Loucy (cell line): ENCODE results near the gene FGF3.

Experiments
- H2AFZ ChIP-seq: fragments of 200-600 bp; sonication (generic); 2 replicates; pipeline ENCODE4 v1.6.0; 2016; ENCODE audit warnings: antibody characterized with exemption, mild to moderate bottlenecking, low read length, moderate library complexity
- H3F3A ChIP-seq: fragments of 200-600 bp; 2 replicates; pipeline ENCODE4 v1.6.0; 2016; ENCODE audit warnings: antibody characterized with exemption, low read depth, mild to moderate bottlenecking
- H3K27me3 ChIP-seq: fragments of 200-600 bp; sonication (generic); 2 replicates; pipeline ENCODE4 v1.6.1; 2014; ENCODE audit warnings: low read length, mild to moderate bottlenecking; ENCODE audit not compliant: insufficient read depth, poor library complexity, severe bottlenecking
- H3K36me3 ChIP-seq: fragments of 200-600 bp; sonication (generic); 2 replicates; pipeline ENCODE4 v1.6.1; 2016; ENCODE audit warnings: low read length; ENCODE audit not compliant: insufficient read depth
- H3K4me1 ChIP-seq: fragments of 200-600 bp; sonication (generic); 2 replicates; pipeline ENCODE4 v1.5.1; 2014; ENCODE audit warnings: low read length, mild to moderate bottlenecking; ENCODE audit not compliant: insufficient read depth, poor library complexity, severe bottlenecking
- H3K4me2 ChIP-seq: fragments of 200-600 bp; sonication (generic); 2 replicates; pipeline ENCODE4 v1.6.0; 2014; ENCODE audit warnings: antibody characterized with exemption, low read length, low read depth, mild to moderate bottlenecking; ENCODE audit not compliant: poor library complexity, severe bottlenecking
- H3K4me3 ChIP-seq: fragments of 200-600 bp; sonication (generic); 2 replicates; pipeline ENCODE4 v1.5.1; 2014; ENCODE audit warnings: low read length, mild to moderate bottlenecking, mixed read lengths; ENCODE audit not compliant: poor library complexity, severe bottlenecking
- H3K79me2 ChIP-seq: fragments of 200-600 bp; sonication (generic); 2 replicates; pipeline ENCODE4 v1.6.1; 2014; ENCODE audit warnings: low read length; ENCODE audit not compliant: insufficient read depth
- H3K9ac ChIP-seq: fragments of 200-600 bp; sonication (generic); 2 replicates; pipeline ENCODE4 v1.6.0; 2014; ENCODE audit warnings: mild to moderate bottlenecking, low read depth, low read length, moderate library complexity; ENCODE audit not compliant: poor library complexity, severe bottlenecking
- H3K9me2 ChIP-seq: fragments of 200-600 bp; sonication (generic); replicated peaks from 2 replicates; pipeline ENCODE4 v1.6.1; 2016; ENCODE audit warnings: low read depth, low read length, mixed read lengths
- H3K9me3 ChIP-seq: fragments of 200-600 bp; sonication (generic); 2 replicates; pipeline ENCODE4 v1.6.1; 2014; ENCODE audit warnings: mild to moderate bottlenecking, antibody characterized with exemption, low read length, low read depth; ENCODE audit not compliant: insufficient read depth
- H4K20me1 ChIP-seq: fragments of 200-600 bp; sonication (generic); 2 replicates; pipeline ENCODE4 v1.6.0; 2014; ENCODE audit warnings: antibody characterized with exemption, low read length, mild to moderate bottlenecking; ENCODE audit not compliant: insufficient read depth, poor library complexity, severe bottlenecking
- EZH2phosphoT487 ChIP-seq: fragments of 200-600 bp; IDR thresholded peaks from 2 replicates; pipeline ENCODE4 v1.6.1; 2018; ENCODE audit warnings: antibody characterized with exemption, mild to moderate bottlenecking, moderate library complexity, borderline replicate concordance
- TF ChIP-seq, protein P1 (sequence below): fragments of 200-600 bp; sonication (generic); conservative IDR thresholded peaks from 2 replicates; pipeline ENCODE4 v1.5.1; 2014; ENCODE audit warnings: mild to moderate bottlenecking, antibody characterized with exemption, low read length

FGF3 gene

DNA sequence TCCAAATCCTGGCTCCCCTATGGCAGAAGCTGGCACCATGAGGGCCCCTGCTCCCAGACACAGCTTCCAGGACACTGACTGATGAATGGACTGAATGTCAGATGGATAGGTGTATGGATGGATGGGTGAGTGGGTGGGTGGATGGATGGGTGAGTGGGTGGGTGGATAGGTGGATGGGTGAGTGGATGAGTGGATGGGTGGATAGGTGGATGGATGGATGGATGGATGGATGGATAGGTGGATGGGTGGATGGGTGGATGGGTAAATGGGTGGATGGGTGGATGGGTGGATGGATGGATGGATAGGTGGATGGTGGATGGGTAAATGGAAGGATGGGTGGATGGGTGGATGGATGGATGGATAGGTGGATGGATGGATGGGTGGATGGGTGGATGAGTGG, 4.3 kb downstream of the FGF3 start:
- Histone ChIP-seq H3K9me2 (no peaks in the 10 kb centered on the region), H3K9ac (no peak overlapping the region), H3K79me2 (no peaks in the 10 kb centered on the region), H3F3A (no peaks in the 10 kb centered on the region), H3K27me3 (no peaks in the 10 kb centered on the region), H3K4me3 (no peak overlapping the region), H3K4me2 (no peak overlapping the region), H3K4me1 (no peaks in the 10 kb centered on the region), H2AFZ (no peak overlapping the region), H4K20me1 (no peaks in the 10 kb centered on the region), H3K36me3 (no peaks in the 10 kb centered on the region), H3K9me3 (no peaks in the 10 kb centered on the region)
- no peak for TF ChIP-seq EZH2phosphoT487
- TF ChIP-seq, protein P1, sequence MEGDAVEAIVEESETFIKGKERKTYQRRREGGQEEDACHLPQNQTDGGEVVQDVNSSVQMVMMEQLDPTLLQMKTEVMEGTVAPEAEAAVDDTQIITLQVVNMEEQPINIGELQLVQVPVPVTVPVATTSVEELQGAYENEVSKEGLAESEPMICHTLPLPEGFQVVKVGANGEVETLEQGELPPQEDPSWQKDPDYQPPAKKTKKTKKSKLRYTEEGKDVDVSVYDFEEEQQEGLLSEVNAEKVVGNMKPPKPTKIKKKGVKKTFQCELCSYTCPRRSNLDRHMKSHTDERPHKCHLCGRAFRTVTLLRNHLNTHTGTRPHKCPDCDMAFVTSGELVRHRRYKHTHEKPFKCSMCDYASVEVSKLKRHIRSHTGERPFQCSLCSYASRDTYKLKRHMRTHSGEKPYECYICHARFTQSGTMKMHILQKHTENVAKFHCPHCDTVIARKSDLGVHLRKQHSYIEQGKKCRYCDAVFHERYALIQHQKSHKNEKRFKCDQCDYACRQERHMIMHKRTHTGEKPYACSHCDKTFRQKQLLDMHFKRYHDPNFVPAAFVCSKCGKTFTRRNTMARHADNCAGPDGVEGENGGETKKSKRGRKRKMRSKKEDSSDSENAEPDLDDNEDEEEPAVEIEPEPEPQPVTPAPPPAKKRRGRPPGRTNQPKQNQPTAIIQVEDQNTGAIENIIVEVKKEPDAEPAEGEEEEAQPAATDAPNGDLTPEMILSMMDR, result no peak

DNA sequence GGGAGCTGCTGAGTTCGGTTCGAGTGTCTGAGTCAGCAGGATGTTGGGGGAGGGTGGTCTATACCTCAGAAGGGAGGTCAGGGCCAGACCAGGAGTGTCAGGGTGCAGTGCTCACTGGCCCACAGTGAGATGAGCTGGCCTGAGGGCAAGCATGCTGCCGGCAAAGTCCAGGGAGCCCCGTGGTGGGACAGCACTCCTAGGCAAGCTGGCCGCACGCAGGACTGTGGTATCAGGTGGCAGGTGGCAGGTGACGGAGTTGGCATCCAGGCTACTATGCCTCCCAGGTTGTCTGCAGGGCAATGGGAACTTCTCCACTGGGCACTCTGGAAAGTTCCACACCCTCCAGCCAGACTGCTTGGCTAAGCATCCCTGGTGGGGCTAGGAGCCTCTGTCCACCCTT, 4.8 kb downstream of the FGF3 start:
- Histone ChIP-seq H4K20me1 (no peaks in the 10 kb centered on the region), H3K79me2 (no peaks in the 10 kb centered on the region), H3K4me3 (no peak overlapping the region), H3K9me2 (no peaks in the 10 kb centered on the region), H3K9me3 (no peaks in the 10 kb centered on the region), H3K9ac (no peak overlapping the region), H3K4me2 (no peak overlapping the region), H3K36me3 (no peaks in the 10 kb centered on the region), H3F3A (no peaks in the 10 kb centered on the region), H3K27me3 (no peaks in the 10 kb centered on the region), H2AFZ (no peak overlapping the region), H3K4me1 (no peaks in the 10 kb centered on the region)
- TF ChIP-seq EZH2phosphoT487, result no peak
- TF ChIP-seq, protein P1, result no peak

DNA sequence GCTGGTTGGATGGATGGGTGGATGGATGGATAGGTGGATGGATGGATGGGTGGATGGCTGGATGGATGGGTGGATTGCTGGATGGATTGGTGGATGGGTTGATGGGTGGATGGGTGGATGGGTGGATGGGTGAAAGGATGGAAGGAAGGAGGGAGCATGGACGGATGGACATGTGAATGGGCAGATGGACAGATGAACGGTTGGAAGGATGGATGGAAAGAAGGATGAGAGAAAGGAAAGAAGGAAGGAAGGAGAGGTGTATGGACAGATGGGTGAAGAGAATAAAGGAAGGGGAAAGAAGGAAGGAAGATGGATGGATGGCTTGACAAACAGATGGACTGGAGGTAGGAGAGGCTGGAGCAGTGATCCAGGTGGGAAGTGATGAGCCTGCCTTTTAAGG, 5.4 kb downstream of the FGF3 start:
- H3K9me2 ChIP-seq, result no peaks in the 10 kb centered on the region
- TF ChIP-seq, protein P1, result no peak
- no peak for TF ChIP-seq EZH2phosphoT487
- no peaks in the 10 kb centered on the region for H3K9me3 ChIP-seq
- H3K36me3 ChIP-seq, result no peaks in the 10 kb centered on the region
- H3K4me3 ChIP-seq, result no peak overlapping the region
- H3K79me2 ChIP-seq, result no peaks in the 10 kb centered on the region
- no peaks in the 10 kb centered on the region for H3F3A ChIP-seq
- H3K9ac ChIP-seq, result no peak overlapping the region
- H3K27me3 ChIP-seq, result no peaks in the 10 kb centered on the region
- no peaks in the 10 kb centered on the region for H4K20me1 ChIP-seq
- no peaks in the 10 kb centered on the region for H3K4me1 ChIP-seq
- H2AFZ ChIP-seq, result no peak overlapping the region
- H3K4me2 ChIP-seq, result no peak overlapping the region
